ENCODE data around the gene RNF144A.

DNA sequence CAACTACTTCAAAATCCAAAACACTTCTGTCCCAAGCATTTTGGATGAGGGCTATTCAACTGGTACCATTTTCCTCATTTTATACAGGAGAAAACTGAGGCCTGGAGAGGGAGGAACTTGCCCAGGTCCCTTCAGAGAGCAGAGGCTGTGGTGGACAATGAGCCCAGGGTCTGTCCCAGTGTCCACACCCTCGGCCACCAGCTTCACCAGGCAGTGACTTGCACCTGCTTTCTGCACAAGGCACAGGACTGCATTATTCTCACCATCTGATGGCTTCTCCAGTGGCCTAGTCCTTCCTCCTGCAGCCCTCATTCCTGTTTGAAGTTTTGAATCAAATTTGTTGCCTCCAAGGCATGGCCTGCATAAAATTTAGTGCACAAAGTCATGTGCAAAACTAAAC is 53.3 kb downstream of the RNF144A start:
- TF ChIP-seq SP1 (IDR thresholded peaks at IDR 0.05) (no peak), SP1 (CRISPR knock-in tag; IDR thresholded peaks at IDR 0.05) (no peak), KLF13 (CRISPR knock-in tag; IDR thresholded peaks at IDR 0.05) (no peak), MZF1 (CRISPR knock-in tag; IDR thresholded peaks at IDR 0.05; ENCODE audit: borderline replicate concordance) (no peak), CBFB (CRISPR knock-in tag; IDR thresholded peaks at IDR 0.05) (no peak), EP300 (IDR thresholded peaks at IDR 0.05; ENCODE audit: low read depth in 2 of 2, low read length in 2 of 2) (no peak), EP300 (CRISPR knock-in tag; IDR thresholded peaks at IDR 0.05; ENCODE audit: borderline replicate concordance) (no peak), SMARCE1 (IDR thresholded peaks at IDR 0.05; ENCODE audit: borderline replicate concordance) (no peak), PAF1 (CRISPR knock-in tag; IDR thresholded peaks at IDR 0.05) (no peak), HIVEP1 (CRISPR knock-in tag; IDR thresholded peaks at IDR 0.05) (no peak)
- TF ChIP-seq, protein P1, sequence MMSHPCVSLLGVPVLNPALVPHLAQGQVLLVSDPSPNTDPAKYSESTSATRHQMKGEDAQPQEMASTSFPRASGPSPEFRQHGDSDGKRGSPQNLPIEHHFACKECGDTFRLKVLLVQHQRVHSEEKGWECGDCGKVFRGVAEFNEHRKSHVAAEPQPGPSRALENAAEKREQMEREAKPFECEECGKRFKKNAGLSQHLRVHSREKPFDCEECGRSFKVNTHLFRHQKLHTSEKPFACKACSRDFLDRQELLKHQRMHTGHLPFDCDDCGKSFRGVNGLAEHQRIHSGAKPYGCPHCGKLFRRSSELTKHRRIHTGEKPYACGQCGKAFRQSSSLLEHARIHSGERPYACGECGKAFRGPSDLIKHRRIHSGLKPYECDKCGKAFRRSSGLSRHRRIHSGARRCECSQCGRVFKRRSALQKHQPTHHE (CRISPR knock-in tag; IDR thresholded peaks at IDR 0.05; ENCODE audit: borderline replicate concordance) = no peak
- TF ChIP-seq, protein P2, sequence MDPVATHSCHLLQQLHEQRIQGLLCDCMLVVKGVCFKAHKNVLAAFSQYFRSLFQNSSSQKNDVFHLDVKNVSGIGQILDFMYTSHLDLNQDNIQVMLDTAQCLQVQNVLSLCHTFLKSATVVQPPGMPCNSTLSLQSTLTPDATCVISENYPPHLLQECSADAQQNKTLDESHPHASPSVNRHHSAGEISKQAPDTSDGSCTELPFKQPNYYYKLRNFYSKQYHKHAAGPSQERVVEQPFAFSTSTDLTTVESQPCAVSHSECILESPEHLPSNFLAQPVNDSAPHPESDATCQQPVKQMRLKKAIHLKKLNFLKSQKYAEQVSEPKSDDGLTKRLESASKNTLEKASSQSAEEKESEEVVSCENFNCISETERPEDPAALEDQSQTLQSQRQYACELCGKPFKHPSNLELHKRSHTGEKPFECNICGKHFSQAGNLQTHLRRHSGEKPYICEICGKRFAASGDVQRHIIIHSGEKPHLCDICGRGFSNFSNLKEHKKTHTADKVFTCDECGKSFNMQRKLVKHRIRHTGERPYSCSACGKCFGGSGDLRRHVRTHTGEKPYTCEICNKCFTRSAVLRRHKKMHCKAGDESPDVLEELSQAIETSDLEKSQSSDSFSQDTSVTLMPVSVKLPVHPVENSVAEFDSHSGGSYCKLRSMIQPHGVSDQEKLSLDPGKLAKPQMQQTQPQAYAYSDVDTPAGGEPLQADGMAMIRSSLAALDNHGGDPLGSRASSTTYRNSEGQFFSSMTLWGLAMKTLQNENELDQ (CRISPR knock-in tag; IDR thresholded peaks at IDR 0.05; ENCODE audit: borderline replicate concordance) = no peak
- TF ChIP-seq, protein P3, sequence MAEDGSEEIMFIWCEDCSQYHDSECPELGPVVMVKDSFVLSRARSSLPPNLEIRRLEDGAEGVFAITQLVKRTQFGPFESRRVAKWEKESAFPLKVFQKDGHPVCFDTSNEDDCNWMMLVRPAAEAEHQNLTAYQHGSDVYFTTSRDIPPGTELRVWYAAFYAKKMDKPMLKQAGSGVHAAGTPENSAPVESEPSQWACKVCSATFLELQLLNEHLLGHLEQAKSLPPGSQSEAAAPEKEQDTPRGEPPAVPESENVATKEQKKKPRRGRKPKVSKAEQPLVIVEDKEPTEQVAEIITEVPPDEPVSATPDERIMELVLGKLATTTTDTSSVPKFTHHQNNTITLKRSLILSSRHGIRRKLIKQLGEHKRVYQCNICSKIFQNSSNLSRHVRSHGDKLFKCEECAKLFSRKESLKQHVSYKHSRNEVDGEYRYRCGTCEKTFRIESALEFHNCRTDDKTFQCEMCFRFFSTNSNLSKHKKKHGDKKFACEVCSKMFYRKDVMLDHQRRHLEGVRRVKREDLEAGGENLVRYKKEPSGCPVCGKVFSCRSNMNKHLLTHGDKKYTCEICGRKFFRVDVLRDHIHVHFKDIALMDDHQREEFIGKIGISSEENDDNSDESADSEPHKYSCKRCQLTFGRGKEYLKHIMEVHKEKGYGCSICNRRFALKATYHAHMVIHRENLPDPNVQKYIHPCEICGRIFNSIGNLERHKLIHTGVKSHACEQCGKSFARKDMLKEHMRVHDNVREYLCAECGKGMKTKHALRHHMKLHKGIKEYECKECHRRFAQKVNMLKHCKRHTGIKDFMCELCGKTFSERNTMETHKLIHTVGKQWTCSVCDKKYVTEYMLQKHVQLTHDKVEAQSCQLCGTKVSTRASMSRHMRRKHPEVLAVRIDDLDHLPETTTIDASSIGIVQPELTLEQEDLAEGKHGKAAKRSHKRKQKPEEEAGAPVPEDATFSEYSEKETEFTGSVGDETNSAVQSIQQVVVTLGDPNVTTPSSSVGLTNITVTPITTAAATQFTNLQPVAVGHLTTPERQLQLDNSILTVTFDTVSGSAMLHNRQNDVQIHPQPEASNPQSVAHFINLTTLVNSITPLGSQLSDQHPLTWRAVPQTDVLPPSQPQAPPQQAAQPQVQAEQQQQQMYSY (CRISPR knock-in tag; IDR thresholded peaks at IDR 0.05) = no peak
- TF ChIP-seq, protein P4, sequence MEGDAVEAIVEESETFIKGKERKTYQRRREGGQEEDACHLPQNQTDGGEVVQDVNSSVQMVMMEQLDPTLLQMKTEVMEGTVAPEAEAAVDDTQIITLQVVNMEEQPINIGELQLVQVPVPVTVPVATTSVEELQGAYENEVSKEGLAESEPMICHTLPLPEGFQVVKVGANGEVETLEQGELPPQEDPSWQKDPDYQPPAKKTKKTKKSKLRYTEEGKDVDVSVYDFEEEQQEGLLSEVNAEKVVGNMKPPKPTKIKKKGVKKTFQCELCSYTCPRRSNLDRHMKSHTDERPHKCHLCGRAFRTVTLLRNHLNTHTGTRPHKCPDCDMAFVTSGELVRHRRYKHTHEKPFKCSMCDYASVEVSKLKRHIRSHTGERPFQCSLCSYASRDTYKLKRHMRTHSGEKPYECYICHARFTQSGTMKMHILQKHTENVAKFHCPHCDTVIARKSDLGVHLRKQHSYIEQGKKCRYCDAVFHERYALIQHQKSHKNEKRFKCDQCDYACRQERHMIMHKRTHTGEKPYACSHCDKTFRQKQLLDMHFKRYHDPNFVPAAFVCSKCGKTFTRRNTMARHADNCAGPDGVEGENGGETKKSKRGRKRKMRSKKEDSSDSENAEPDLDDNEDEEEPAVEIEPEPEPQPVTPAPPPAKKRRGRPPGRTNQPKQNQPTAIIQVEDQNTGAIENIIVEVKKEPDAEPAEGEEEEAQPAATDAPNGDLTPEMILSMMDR (CRISPR knock-in tag; IDR thresholded peaks at IDR 0.05) = no peak

All from HepG2 (cell line).